Left ventricle myocardium inferior (tissue), 1 donor: ENCODE measurements around the gene UNC13B. TPM values are rescaled to one million over a fixed set of nuclear protein-coding genes. Genes with fewer than 3 reads are reported as not detected.

Source experiments
- DNase-seq: peaks from one replicate; pipeline ENCODE4 v3.0.0-alpha.2; 2020
- H3K27ac ChIP-seq: fragments of 200-600 bp; replicated peaks from 2 replicates; pipeline ENCODE4 v1.8.0; 2021
- H3K27me3 ChIP-seq: fragments of 200-600 bp; 2 replicates; pipeline ENCODE4 v1.8.0; 2021; ENCODE audit warnings: low read depth
- H3K36me3 ChIP-seq: fragments of 200-600 bp; 2 replicates; pipeline ENCODE4 v1.8.0; 2021
- H3K4me1 ChIP-seq: fragments of 200-600 bp; 2 replicates; pipeline ENCODE4 v1.8.0; 2021
- H3K4me3 ChIP-seq: fragments of 200-600 bp; 2 replicates; pipeline ENCODE4 v1.8.0; 2021; ENCODE audit warnings: mild to moderate bottlenecking, moderate library complexity
- H3K9me3 ChIP-seq: fragments of 200-600 bp; replicated peaks from 2 replicates; pipeline ENCODE4 v1.8.0; 2021
- CTCF ChIP-seq: fragments of 200-600 bp; IDR thresholded peaks from 2 replicates; pipeline ENCODE4 v1.8.0; 2021; ENCODE audit warnings: antibody characterized with exemption, mild to moderate bottlenecking, borderline replicate concordance
- intact Hi-C: fragments of 100-400 bp; cut with micrococcal nuclease; formaldehyde crosslinking; loops from one replicate; pipeline ENCODE4 v1.11.0; 2022
- total RNA-seq: library from RNA; stranded (reverse); fragmentation: NEBNext Ultra II Directional; extraction: Animal tissue kit (Norgen Biotek cat#: 25700); gene quantifications from one replicate; pipeline ENCODE4 v1.2.1, GENCODE V29; 2021
- donor health status: DM: no; HTN: yes; CAD: no; lungs with severe emphysema.

The UNC13B gene
- total RNA-seq, 1 donor from 2014 or later, result 21.6 TPM

DNA sequence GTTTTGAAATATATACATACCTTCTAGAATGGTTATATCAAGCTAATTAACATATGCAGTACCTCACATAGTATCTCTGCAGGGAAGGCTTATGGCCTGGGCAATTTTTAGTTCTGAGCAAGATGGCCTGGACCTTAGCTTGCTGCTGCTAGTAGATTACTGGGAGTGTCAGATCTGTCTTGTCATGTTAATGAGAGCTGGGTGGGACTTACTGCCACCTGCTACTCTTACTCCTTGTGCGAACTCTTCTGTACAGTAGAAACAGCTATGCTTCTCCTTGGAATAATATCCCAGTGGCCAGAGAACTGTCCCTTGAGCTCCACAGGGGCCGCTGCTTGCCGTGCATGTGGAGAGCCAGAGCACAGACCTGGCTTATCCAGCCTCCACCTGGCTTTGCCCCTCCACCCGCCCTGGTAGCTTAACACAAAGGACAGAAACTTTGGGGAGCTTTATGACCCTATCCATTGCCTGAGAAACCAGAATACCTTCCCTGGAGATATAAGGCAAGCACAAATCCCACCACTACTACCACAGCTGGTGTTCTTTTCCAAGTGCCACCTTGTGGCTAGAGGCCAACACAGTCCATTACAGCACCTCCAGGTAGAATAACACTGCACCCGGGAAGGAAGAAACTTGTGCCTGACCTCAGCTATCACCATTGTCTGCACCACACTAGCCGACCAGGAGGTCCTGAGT is 253.7 kb downstream of the UNC13B start:
- Histone ChIP-seq H3K9me3 (no peaks in the 10 kb centered on the region), H3K27ac (no peak overlapping the region), H3K4me3 (no peak overlapping the region), H3K36me3 (peaks cover 13% of the 10 kb centered on the region), H3K4me1 (no peaks in the 10 kb centered on the region), H3K27me3 (no peaks in the 10 kb centered on the region)
- TF ChIP-seq CTCF, result no peak
- intact Hi-C loops, result no loop called here
- no peak for DNase-seq

GRCh38 chr9:35416098-35416427 is 254.3 kb downstream of the UNC13B start:
- H3K4me3 ChIP-seq, result no peak overlapping the region
- no peaks in the 10 kb centered on the region for H3K27me3 ChIP-seq
- no peak overlapping the region for H3K27ac ChIP-seq
- H3K4me1 ChIP-seq, result no peaks in the 10 kb centered on the region
- no peak for TF ChIP-seq CTCF
- peaks cover 8% of the 10 kb centered on the region for H3K36me3 ChIP-seq
- no peaks in the 10 kb centered on the region for H3K9me3 ChIP-seq
- intact Hi-C loops, result no loop called here
- no peak for DNase-seq

- DNase-seq, result no peak
- Histone ChIP-seq H3K36me3 (no peaks in the 10 kb centered on the region), H3K27me3 (no peaks in the 10 kb centered on the region), H3K9me3 (no peaks in the 10 kb centered on the region), H3K4me1 (no peaks in the 10 kb centered on the region), H3K27ac (no peak overlapping the region), H3K4me3 (no peak overlapping the region)
- no peak for TF ChIP-seq CTCF
- intact Hi-C loops, result no loop called here
Observed at GRCh38 chr9:35422346-35422745, 260.5 kb downstream of the UNC13B start.

GRCh38 chr9:35422753-35423152 is 260.9 kb downstream of the UNC13B start:
- H3K27me3 ChIP-seq, result no peaks in the 10 kb centered on the region
- no peak overlapping the region for H3K4me3 ChIP-seq
- no peak overlapping the region for H3K27ac ChIP-seq
- no peak for DNase-seq
- H3K4me1 ChIP-seq, result no peaks in the 10 kb centered on the region
- H3K9me3 ChIP-seq, result no peaks in the 10 kb centered on the region
- no peak for TF ChIP-seq CTCF
- intact Hi-C loops, result no loop called here
- no peaks in the 10 kb centered on the region for H3K36me3 ChIP-seq

DNA sequence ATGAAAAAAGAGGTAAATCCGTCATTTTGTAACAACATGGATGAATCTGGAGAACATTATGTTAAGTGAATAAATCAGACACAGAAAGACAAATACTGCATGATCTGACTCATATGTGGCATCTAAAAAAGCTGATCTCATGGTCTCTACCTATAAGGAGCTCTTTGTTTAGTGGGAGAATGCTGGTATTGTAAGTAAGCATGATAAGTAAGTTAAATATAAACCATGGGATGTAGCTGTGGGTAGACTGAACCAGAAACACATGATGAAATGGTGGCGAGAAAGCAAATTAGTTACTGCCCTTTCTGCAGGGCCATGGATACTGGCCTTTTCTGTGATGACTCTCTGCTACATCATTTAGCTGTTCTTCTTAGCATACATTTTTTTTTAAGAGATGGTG is 261.7 kb downstream of the UNC13B start:
- Histone ChIP-seq H3K36me3 (no peaks in the 10 kb centered on the region), H3K4me3 (no peak overlapping the region), H3K9me3 (peaks cover 6% of the 10 kb centered on the region), H3K27ac (no peak overlapping the region), H3K27me3 (no peaks in the 10 kb centered on the region), H3K4me1 (no peaks in the 10 kb centered on the region)
- no peak for DNase-seq
- no peak for TF ChIP-seq CTCF
- intact Hi-C loops, result no loop called here
